ENCODE results near the gene SLC2A11.

SLC2A11 gene

DNA sequence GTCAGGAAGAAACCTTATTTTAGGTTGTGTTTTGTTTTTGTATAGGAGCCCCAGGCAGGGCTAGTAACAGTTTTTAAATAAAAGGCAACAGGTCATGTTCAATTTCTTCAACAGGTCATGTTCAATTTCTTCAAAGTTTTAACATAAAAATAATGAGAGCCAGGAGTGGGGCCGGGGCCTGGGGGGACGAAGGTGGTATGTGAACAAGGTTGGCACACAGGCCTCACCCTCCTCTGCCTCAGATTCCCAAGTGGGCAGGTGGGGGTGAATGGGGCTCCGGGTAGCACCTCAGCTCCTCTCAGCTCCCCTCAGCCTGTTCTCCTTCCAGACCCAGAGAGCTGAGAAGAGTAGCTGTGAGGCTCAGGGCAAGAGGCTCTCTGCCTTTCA is 23.3 kb upstream of the SLC2A11 start:
- no peaks in the 10 kb centered on the region for H3K9me3 Mint-ChIP-seq
- peaks cover 5% of the 10 kb centered on the region for H3K27me3 Mint-ChIP-seq (ENCODE audit: low read depth, poor library complexity)
- TF ChIP-seq, protein P1, sequence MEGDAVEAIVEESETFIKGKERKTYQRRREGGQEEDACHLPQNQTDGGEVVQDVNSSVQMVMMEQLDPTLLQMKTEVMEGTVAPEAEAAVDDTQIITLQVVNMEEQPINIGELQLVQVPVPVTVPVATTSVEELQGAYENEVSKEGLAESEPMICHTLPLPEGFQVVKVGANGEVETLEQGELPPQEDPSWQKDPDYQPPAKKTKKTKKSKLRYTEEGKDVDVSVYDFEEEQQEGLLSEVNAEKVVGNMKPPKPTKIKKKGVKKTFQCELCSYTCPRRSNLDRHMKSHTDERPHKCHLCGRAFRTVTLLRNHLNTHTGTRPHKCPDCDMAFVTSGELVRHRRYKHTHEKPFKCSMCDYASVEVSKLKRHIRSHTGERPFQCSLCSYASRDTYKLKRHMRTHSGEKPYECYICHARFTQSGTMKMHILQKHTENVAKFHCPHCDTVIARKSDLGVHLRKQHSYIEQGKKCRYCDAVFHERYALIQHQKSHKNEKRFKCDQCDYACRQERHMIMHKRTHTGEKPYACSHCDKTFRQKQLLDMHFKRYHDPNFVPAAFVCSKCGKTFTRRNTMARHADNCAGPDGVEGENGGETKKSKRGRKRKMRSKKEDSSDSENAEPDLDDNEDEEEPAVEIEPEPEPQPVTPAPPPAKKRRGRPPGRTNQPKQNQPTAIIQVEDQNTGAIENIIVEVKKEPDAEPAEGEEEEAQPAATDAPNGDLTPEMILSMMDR (IDR thresholded peaks at IDR 0.05), result no peak
- no peak for DNase-seq
- peaks cover 26% of the 10 kb centered on the region for H3K36me3 Mint-ChIP-seq (ENCODE audit: low read depth)
- no peak overlapping the region for H3K27ac Mint-ChIP-seq
- peaks cover 31% of the 10 kb centered on the region for H3K4me1 Mint-ChIP-seq
- H3K4me3 Mint-ChIP-seq, result no peak overlapping the region

DNA sequence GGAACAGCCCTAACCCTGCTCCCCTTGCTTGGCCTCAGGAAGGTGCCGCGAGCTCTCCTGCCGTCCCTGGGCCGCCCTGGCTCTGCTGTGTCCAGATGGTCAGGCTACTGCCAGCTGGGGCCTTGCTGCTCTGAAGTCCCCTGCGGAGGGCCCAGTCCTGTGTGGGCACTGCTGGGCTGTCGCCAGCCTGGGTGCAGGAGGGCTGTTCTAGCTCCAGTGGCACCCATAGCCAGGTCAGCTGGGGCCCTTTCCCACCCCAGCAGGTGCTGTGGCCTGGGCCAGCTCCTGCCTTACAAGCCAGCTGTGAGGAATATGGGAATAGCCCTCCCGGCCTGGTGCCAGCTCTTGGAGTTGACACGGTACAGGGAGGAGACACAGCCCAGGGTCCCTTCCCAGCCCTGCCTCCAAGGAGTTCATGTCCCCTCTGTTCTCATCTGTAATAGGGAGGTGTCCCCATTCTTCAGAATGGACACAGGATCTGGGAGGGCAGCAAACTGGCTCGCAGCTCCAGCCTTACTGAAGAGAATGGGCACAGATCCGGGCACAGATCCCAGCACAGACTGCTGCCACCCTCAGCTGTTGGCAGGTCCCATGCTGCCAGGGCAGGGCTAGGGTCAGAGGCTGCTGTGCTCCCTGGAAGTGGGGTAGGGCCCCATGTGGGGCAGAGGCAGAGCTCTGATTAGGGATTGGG is 22.7 kb upstream of the SLC2A11 start:
- H3K27ac Mint-ChIP-seq, result peak overlapping the region; percentile 70
- no peak overlapping the region for H3K4me3 Mint-ChIP-seq
- peaks cover 8% of the 10 kb centered on the region for H3K27me3 Mint-ChIP-seq (ENCODE audit: low read depth, poor library complexity)
- H3K9me3 Mint-ChIP-seq, result peaks cover 3% of the 10 kb centered on the region
- TF ChIP-seq, protein P1 (IDR thresholded peaks at IDR 0.05), result no peak
- no peak for DNase-seq
- H3K4me1 Mint-ChIP-seq, result peaks cover 37% of the 10 kb centered on the region
- peaks cover 20% of the 10 kb centered on the region for H3K36me3 Mint-ChIP-seq (ENCODE audit: low read depth)

DNA sequence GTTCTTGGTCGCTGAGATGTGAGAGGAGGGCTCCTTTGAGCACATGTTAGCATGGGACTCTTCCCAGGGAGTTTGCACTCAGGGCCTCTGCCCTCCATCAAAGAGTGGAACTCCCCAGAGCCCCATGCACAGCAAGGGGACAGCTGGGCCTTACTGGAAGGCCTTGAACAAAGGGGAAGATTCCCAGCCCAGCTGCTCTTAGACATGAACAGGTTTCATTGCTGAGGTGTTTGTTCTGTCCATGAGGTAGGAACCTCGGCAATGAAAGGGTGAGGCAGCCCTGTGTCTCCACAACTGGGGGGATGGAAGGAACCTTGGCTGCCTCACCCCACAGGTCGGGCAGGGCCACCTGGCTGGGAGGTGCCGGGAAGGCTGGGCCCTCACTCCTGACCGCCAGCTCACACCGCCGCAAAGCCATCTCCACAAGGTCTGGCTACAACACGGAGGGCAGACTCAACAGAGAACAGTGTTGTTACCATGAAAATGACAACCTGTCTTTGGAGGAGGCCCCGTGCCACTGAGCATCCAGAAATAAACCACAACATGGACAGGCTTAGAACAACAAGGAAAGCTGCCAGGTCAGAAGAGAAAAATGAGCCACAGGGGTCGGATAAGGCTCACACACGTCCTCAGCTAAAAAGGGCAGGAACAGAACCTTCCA is 22.1 kb upstream of the SLC2A11 start:
- TF ChIP-seq, protein P1 (IDR thresholded peaks at IDR 0.05), result no peak
- Mint-ChIP-seq H3K4me3 (no peak overlapping the region), H3K27me3 (ENCODE audit: low read depth, poor library complexity) (peaks cover 8% of the 10 kb centered on the region), H3K9me3 (peaks cover 3% of the 10 kb centered on the region), H3K27ac (peak overlapping the region; percentile 70), H3K4me1 (peaks cover 40% of the 10 kb centered on the region), H3K36me3 (ENCODE audit: low read depth) (peaks cover 14% of the 10 kb centered on the region)
- no peak for DNase-seq

DNA sequence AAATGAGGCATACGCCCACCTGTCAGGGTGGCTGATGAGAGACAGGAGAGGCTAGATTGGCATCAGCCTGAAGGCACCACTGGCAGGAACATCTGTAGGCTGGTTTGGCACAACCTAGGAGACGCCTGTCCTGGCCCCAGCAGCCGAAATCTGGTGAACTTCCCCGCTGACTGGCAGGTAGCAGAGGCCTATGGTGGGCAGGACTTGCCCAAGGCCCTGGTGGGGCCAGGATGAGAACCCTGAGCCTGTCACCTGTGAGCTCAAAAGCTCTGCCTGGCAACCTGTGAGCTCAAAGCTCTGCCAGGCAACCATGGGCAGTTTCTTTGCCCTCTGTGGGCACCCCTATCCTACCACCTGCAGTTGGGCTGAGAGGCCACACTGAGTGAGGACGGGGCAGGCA is 21.4 kb upstream of the SLC2A11 start:
- Mint-ChIP-seq H3K4me1 (peaks cover 46% of the 10 kb centered on the region), H3K27me3 (ENCODE audit: low read depth, poor library complexity) (peaks cover 12% of the 10 kb centered on the region), H3K9me3 (peaks cover 3% of the 10 kb centered on the region), H3K27ac (no peak overlapping the region), H3K36me3 (ENCODE audit: low read depth) (peaks cover 9% of the 10 kb centered on the region), H3K4me3 (no peak overlapping the region)
- TF ChIP-seq, protein P1 (IDR thresholded peaks at IDR 0.05), result no peak
- DNase-seq, result no peak

DNA sequence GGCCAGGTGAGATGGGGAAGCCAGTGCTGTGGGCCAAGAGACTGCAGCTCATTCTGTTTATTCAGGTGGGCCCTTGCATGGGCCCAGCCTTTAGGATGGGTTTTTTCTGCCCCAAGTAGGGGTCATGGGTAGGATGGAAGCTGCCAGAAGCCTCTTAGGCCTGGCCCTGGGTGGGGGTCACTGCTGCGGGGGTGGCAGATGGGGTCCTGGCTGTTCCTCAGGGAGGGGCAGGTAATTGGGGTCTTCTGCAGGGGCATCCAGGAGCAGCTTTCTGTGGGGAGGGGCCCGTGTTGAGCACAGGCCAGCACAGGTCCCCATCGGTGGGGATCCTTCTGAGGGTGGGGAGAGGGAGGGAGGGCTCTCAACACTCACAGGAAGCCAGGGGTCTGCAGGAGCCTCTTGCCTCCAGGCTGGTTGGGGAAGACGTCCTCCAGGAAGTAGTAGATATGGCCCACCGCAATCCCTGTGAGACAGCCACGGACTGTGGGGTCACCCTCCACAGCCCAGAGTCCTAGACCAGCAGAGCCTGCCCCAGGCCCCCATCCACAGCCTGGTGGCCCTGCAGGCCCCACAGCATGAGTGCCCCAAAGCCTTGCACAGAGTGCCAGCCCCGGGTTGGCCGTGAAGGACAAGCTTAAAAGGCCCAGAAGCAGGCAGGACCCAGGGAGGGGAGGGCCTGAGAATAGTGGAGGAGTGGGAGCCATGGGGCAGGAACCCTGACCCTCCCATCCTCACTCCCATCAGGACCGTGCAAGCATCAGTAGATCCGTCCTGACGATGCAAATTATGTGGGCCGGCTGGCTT is 20.8 kb upstream of the SLC2A11 start:
- Mint-ChIP-seq H3K4me3 (peak overlapping the region; percentile 60), H3K9me3 (peaks cover 3% of the 10 kb centered on the region), H3K27me3 (ENCODE audit: low read depth, poor library complexity) (peaks cover 12% of the 10 kb centered on the region), H3K36me3 (ENCODE audit: low read depth) (peaks cover 7% of the 10 kb centered on the region), H3K4me1 (peaks cover 52% of the 10 kb centered on the region), H3K27ac (no peak overlapping the region)
- DNase-seq, result no peak
- TF ChIP-seq, protein P1 (IDR thresholded peaks at IDR 0.05), result no peak

Data from nephron progenitor cell (in vitro differentiated cells).